HepG2 (cell line): ENCODE data around the gene SMIM9. TPM values are rescaled to one million over a fixed set of nuclear protein-coding genes. Genes with fewer than 3 reads are reported as not detected.
A peak's percentile ranks its signal among the peaks of the same experiment; 100 is the strongest.

Source experiments
- CBFB ChIP-seq: sonication (generic); formaldehyde crosslinking; IDR thresholded peaks from 2 replicates; pipeline ENCODE4 v1.4.0; 2020; ENCODE audit warnings: missing genetic modification reagents
- HNRNPH1 ChIP-seq: fragments of 200-400 bp; formaldehyde crosslinking; optimal IDR thresholded peaks from 2 replicates; pipeline ENCODE3; 2017; ENCODE audit warnings: mild to moderate bottlenecking, low read depth, low read length
- JUNB ChIP-seq: sonication (generic); formaldehyde crosslinking; IDR thresholded peaks from 2 replicates; pipeline ENCODE4 v1.8.0; 2022; ENCODE audit warnings: missing genetic modification reagents, mild to moderate bottlenecking, borderline replicate concordance
- KAT7 ChIP-seq: IDR thresholded peaks from 2 replicates; pipeline ENCODE4 v1.6.1; 2018; ENCODE audit warnings: borderline replicate concordance, missing compliant biosample characterization
- NCOR1 ChIP-seq: fragments of 200-600 bp; sonication (generic); IDR thresholded peaks from 2 replicates; pipeline ENCODE4 v1.7.0; 2017; ENCODE audit warnings: antibody characterized with exemption, low read length, borderline replicate concordance
- PCBP1 ChIP-seq: fragments of 200-400 bp; formaldehyde crosslinking; IDR thresholded peaks from 2 replicates; pipeline ENCODE4 v1.6.1; 2017; ENCODE audit warnings: mild to moderate bottlenecking, low read depth, low read length, borderline replicate concordance
- PPARG ChIP-seq: conservative IDR thresholded peaks from 2 replicates; pipeline ENCODE4 v1.6.1; 2016; ENCODE audit warnings: missing biosample characterization, missing genetic modification reagents
- RELA ChIP-seq: sonication (generic); formaldehyde crosslinking; IDR thresholded peaks from 2 replicates; pipeline ENCODE4 v1.4.0; 2020; ENCODE audit warnings: missing genetic modification reagents
- SAFB2 ChIP-seq: sonication (generic); formaldehyde crosslinking; IDR thresholded peaks from 2 replicates; pipeline ENCODE4 v1.5.1; 2020; ENCODE audit warnings: missing genetic modification reagents, low read depth, mild to moderate bottlenecking, borderline replicate concordance
- ZNF7 ChIP-seq: IDR thresholded peaks from 2 replicates; pipeline ENCODE4 v1.6.1; 2016; ENCODE audit warnings: missing biosample characterization, missing genetic modification reagents
- ZNF780A ChIP-seq: sonication (generic); formaldehyde crosslinking; IDR thresholded peaks from 2 replicates; pipeline ENCODE4 v1.8.0; 2022; ENCODE audit warnings: mild to moderate bottlenecking, missing genetic modification reagents, moderate library complexity
- polyA plus RNA-seq, 8 experiments: library from polyadenylated mRNA; depleted of rRNA in 3 of 8; stranded (reverse) in 7 of 8; unstranded in 1 of 8; fragments of >200 nt; fragmentation: Illumina TruSeq in 4 of 8; extraction: Trizol in 4 of 8; gene quantifications; 2 replicates each; pipeline versions ENCODE4 v1.2.1 to v1.2.3, GENCODE V29; 2011 to 2016; ENCODE audit warnings: low read depth in 4 of 8, missing spikeins in 1 of 8, mixed read lengths in 1 of 8; ENCODE audit not compliant: insufficient read depth in 1 of 8
- total RNA-seq, 5 experiments: library from RNA; depleted of rRNA; stranded (reverse); fragments of >200 nt; fragmentation: Illumina TruSeq; extraction: Trizol; gene quantifications; 2 replicates each; pipeline ENCODE4 v1.2.3, GENCODE V29; 2016; ENCODE audit warnings: low read depth in 1 of 5
- TF ChIP-seq, protein P1 (sequence below): sonication (generic); formaldehyde crosslinking; IDR thresholded peaks from 2 replicates; pipeline ENCODE4 v1.8.0; 2023; ENCODE audit warnings: mild to moderate bottlenecking, missing genetic modification reagents
- TF ChIP-seq, protein P2 (sequence below): sonication (generic); formaldehyde crosslinking; conservative IDR thresholded peaks from 2 replicates; pipeline ENCODE4 v1.5.0; 2020; ENCODE audit warnings: missing genetic modification reagents
- TF ChIP-seq, protein P3 (sequence below): sonication (generic); formaldehyde crosslinking; IDR thresholded peaks from 2 replicates; pipeline ENCODE4 v1.4.0; 2020; ENCODE audit warnings: missing genetic modification reagents
- TF ChIP-seq, protein P4 (sequence below): sonication (generic); formaldehyde crosslinking; IDR thresholded peaks from 2 replicates; pipeline ENCODE4 v1.5.0; 2020; ENCODE audit warnings: missing genetic modification reagents, mild to moderate bottlenecking, borderline replicate concordance

SMIM9 gene
- total and polyA plus RNA-seq, 2 of the 13 experiments (the other 11 are each of a cell fraction or from before 2014, with no cell fraction given): not detected

DNA sequence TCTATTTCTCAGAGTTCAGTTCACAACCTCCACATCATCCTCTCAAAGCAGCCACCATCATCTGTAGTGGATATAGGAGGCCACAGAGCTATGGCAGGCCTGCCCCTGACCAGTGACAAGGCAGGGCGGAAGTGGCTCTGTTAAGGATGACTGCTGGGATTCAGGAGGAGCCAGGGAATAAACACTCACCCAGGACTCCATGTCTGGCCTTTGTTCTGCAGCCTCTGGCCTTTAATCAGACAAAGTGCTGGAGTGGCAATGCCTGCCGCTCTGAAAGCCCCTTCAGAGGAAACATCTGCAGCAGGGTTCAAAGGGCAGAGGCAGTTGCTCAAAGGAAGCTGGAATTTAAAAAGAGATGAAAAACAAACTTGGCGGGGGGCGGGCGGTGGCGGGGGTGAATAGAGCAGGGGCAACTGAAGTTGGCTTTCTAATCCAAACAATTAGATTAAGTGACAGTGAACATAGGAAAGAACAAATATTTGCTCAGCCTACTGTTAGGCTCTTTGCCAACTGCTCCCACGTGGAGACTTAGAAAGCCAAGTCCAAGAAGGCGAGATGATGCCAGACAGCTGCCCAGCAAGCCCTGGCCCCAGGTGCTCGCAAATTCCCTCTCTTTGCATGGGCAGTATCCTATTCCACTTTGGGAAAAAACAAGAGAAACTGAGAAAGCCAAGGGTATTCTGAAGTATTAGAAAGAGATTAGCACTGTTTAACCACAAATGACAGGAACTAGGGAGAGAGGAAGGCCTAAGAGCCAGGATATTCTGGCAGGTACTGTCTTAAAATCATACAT, 34.7 kb downstream of the SMIM9 start (continued):
- no peak for TF ChIP-seq PCBP1
- no peak for TF ChIP-seq KAT7
- TF ChIP-seq RELA (CRISPR knock-in tag): no peak
- no peak for TF ChIP-seq HNRNPH1
- TF ChIP-seq JUNB (CRISPR knock-in tag): no peak; the same call in 1 of the 2 replicates
- TF ChIP-seq NCOR1: peak; percentile 88; the same call in 1 of the 2 replicates
- TF ChIP-seq CBFB (CRISPR knock-in tag): no peak
- no peak for TF ChIP-seq SAFB2 (CRISPR knock-in tag)
- TF ChIP-seq, protein P1, sequence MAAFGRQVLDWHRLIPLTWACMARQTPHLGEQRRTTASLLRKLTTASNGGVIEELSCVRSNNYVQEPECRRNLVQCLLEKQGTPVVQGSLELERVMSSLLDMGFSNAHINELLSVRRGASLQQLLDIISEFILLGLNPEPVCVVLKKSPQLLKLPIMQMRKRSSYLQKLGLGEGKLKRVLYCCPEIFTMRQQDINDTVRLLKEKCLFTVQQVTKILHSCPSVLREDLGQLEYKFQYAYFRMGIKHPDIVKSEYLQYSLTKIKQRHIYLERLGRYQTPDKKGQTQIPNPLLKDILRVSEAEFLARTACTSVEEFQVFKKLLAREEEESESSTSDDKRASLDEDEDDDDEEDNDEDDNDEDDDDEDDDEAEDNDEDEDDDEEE: no peak
- TF ChIP-seq, protein P2, sequence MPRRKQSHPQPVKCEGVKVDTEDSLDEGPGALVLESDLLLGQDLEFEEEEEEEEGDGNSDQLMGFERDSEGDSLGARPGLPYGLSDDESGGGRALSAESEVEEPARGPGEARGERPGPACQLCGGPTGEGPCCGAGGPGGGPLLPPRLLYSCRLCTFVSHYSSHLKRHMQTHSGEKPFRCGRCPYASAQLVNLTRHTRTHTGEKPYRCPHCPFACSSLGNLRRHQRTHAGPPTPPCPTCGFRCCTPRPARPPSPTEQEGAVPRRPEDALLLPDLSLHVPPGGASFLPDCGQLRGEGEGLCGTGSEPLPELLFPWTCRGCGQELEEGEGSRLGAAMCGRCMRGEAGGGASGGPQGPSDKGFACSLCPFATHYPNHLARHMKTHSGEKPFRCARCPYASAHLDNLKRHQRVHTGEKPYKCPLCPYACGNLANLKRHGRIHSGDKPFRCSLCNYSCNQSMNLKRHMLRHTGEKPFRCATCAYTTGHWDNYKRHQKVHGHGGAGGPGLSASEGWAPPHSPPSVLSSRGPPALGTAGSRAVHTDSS: no peak
- TF ChIP-seq, protein P3, sequence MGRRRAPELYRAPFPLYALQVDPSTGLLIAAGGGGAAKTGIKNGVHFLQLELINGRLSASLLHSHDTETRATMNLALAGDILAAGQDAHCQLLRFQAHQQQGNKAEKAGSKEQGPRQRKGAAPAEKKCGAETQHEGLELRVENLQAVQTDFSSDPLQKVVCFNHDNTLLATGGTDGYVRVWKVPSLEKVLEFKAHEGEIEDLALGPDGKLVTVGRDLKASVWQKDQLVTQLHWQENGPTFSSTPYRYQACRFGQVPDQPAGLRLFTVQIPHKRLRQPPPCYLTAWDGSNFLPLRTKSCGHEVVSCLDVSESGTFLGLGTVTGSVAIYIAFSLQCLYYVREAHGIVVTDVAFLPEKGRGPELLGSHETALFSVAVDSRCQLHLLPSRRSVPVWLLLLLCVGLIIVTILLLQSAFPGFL (CRISPR knock-in tag): no peak
- TF ChIP-seq ZNF780A: no peak
- no peak for TF ChIP-seq ZNF7 (CRISPR knock-in tag)
- TF ChIP-seq, protein P4, sequence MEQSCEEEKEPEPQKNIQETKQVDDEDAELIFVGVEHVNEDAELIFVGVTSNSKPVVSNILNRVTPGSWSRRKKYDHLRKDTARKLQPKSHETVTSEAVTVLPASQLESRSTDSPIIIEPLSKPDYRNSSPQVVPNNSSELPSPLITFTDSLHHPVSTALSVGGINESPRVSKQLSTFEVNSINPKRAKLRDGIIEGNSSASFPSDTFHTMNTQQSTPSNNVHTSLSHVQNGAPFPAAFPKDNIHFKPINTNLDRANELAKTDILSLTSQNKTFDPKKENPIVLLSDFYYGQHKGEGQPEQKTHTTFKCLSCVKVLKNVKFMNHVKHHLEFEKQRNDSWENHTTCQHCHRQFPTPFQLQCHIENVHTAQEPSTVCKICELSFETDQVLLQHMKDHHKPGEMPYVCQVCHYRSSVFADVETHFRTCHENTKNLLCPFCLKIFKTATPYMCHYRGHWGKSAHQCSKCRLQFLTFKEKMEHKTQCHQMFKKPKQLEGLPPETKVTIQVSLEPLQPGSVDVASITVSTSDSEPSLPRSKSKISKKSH (CRISPR knock-in tag): no peak
- TF ChIP-seq PPARG (CRISPR knock-in tag): no peak
